ENCODE results near the gene TRMT112.

Gene TRMT112

GRCh38 chr11:64349404-64349803, 32.0 kb upstream of the TRMT112 start:
- no peak for DNase-seq

GRCh38 chr11:64349025-64349387, 31.6 kb upstream of the TRMT112 start:
- no peak for DNase-seq

- DNase-seq = no peak
Observed at GRCh38 chr11:64348383-64349024, 31.1 kb upstream of the TRMT112 start.

GRCh38 chr11:64347193-64347867, 30.0 kb upstream of the TRMT112 start:
- no peak for DNase-seq

GRCh38 chr11:64344787-64345186, 27.4 kb upstream of the TRMT112 start:
- no peak for DNase-seq

- no peak for DNase-seq
Observed at GRCh38 chr11:64343767-64344559, 26.6 kb upstream of the TRMT112 start.

GRCh38 chr11:64342869-64343745, 25.7 kb upstream of the TRMT112 start:
- peak; percentile 24 for DNase-seq

GRCh38 chr11:64341851-64342791, 24.8 kb upstream of the TRMT112 start:
- DNase-seq = peak; percentile 44

GRCh38 chr11:64341429-64341828, 24.1 kb upstream of the TRMT112 start:
- DNase-seq = no peak

- DNase-seq = no peak
Observed at GRCh38 chr11:64340671-64341335, 23.4 kb upstream of the TRMT112 start.

- DNase-seq = no peak
Observed at GRCh38 chr11:64339754-64340408, 22.5 kb upstream of the TRMT112 start, which contains the start of gene CCDC88B. TSS of gene CCDC88B (plus strand) at chr11:64340204. CDS start at chr11:64340267, 63 bp downstream.

- no peak for DNase-seq
Observed at GRCh38 chr11:64339286-64339685, 21.9 kb upstream of the TRMT112 start.

GRCh38 chr11:64338716-64339115, 21.4 kb upstream of the TRMT112 start:
- no peak for DNase-seq

- no peak for DNase-seq
Observed at GRCh38 chr11:64337538-64338249, 20.3 kb upstream of the TRMT112 start.

GRCh38 chr11:64334764-64335735, 17.7 kb upstream of the TRMT112 start:
- DNase-seq = peak; percentile 33

- no peak for DNase-seq
Observed at GRCh38 chr11:64333556-64333955, 16.2 kb upstream of the TRMT112 start.

- DNase-seq = no peak
Observed at GRCh38 chr11:64331569-64332371, 14.4 kb upstream of the TRMT112 start.

GRCh38 chr11:64330888-64331287, 13.5 kb upstream of the TRMT112 start:
- no peak for DNase-seq

Data from NCI-H1105 (cell line).